GM19239 (cell line): ENCODE data around the gene HAND2.
A peak's percentile ranks its signal among the peaks of the same experiment; 100 is the strongest.

ENCODE experiments used
- DNase-seq: peaks from one replicate; pipeline ENCODE4 v3.0.0; 2011; ENCODE audit warnings: low spot score; ENCODE audit not compliant: insufficient read length
- FAIRE-seq: peaks from 2 replicates; lab custom pipeline; 2011; peaks lifted over from hg19 to GRCh38; lab: Jason Lieb, UNC

The HAND2 gene

DNA sequence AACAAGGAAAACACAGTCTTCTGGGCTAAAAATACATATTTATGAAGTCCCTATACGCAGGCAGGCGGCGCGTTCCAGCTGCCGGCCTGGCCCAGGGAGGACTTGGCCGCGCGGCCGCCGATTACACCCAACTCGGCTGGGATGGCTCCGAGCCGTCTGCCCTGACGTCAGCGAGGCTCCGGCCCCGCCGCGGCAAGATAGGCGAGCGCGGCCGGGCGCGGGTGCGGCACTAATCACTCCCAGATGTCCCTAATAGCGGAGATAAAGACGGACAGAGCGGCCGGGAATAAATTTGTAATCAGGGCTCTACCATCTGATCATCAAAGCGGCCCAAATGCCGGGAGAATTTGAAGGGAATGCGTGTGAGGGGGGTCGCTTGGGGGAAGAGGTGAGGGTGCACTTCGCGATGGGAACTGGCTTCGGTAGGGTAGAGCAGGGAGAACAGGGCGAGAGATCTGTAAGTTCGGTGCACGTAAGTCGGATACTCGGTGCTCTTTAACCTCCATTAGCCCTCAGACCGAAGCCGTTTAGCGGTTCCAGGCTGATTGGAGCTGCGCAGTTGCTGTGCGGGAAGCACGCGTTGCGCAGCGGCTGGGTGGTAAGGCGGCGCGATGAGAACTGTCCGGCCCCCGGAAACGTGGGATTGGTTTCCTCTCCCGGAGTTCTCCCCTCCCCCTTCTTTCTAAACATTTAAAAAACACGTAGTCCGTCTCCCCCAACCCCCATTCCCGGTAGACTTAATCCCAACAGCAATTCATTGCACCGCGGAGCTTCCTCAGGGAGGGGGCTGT is 7.7 kb downstream of the HAND2 start:
- DNase-seq (no peak), FAIRE-seq (no peak)

GRCh38 chr4:173521467-173522159 is 8.4 kb downstream of the HAND2 start:
- no peak for DNase-seq
- no peak for FAIRE-seq

GRCh38 chr4:173520921-173521466 is 9.0 kb downstream of the HAND2 start:
- no peak for DNase-seq
- no peak for FAIRE-seq

- DNase-seq (no peak), FAIRE-seq (no peak)
Measured at GRCh38 chr4:173519111-173520101, 10.6 kb downstream of the HAND2 start.

- DNase-seq (no peak), FAIRE-seq (no peak)
Measured at GRCh38 chr4:173518425-173519102, 11.5 kb downstream of the HAND2 start.

DNA sequence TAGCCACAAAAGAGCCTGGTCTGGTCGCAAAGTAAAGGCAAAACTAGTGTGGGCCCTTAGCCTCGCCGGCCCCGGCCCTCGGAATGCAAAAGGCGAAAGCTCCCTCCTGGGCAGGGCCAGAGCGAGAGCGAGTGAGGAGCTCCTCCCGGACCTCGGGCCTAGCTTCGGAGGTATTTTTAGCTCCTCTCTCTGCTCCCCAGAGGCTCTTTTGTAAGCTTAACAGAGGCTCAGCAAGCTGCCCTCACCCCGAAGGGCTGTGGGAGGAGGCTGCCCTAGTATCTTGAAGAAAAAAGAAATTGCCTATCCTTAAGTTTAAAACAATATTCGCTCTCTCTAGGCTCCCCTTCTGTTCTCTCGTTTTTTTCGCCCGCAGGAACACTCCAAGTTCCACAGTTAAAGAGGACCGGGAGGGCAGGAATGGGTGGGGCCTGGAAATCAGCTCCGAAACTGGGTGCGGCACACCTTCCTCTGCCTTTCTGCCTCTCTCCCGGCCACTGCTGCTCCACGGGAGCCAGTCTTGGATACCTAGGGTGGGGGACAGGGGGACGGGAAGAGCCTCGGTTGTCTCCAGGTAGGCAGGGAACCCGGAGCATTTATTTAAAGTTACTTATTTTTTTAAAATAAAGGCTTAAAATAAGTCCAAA is 12.1 kb downstream of the HAND2 start:
- FAIRE-seq (no peak), DNase-seq (no peak)

DNA sequence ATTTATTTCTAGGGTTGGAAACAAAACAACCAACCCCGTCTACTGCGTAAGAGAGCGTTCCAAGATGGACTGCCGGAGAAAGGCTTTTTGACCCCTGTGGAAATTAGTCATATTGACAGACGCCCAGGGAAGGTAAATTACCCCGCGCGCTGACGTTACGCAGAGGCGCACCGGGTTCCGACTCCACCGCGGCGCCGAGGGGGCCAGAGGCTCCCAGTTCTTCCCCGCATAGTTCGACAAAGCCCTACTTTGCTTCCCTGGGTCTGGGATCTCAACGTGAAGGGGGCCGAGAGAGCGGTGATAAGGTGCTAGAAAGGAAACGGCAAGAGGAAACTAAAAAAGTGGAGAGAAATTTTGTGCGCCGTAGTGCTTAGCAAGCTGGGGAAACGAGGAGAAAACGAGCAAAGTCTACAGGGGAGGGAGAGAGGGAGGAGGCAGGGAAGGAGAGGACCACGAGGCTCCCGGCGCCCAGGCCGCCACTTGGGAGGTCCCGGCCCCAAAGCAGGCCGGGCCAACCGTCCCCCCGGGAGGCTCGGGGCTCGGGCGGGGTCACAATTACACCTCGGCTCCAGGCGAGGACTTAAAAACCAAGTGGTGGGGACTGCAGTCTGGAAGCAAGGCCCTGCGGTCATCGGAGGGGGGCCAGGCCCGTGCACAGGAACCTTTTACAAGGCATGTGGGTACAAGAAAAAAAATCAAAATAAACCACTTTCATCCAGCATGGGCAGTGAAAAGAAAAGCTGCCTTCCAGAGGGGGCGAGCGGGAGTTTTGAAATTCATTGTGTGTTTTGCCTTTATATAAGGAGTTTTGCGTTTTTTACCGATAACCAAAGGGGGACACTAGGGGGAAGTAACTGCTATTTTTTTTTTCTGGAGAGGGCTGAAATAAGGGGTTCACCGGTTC is 13.2 kb downstream of the HAND2 start:
- no peak for DNase-seq
- FAIRE-seq, result no peak

DNA sequence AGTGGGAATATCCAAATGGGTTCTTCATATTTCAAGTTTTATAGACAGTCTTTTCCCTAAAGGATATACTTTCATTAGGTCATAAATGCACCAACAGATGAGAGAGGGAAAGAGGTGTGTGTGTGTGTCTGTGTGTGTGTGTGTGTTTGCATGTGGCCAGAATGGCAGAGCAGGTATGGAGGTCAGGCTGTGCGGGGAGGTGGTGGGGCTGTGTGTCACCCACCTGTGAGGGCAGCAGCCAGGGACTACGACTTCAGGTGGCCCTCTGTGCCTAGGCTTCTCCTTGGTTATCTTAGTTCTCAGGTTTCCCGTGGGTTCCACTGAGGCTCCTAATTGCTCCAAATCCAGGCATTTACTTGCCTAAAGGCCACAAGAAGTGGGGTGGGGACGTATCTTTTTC is 14.6 kb downstream of the HAND2 start:
- DNase-seq, result no peak
- FAIRE-seq, result no peak

DNA sequence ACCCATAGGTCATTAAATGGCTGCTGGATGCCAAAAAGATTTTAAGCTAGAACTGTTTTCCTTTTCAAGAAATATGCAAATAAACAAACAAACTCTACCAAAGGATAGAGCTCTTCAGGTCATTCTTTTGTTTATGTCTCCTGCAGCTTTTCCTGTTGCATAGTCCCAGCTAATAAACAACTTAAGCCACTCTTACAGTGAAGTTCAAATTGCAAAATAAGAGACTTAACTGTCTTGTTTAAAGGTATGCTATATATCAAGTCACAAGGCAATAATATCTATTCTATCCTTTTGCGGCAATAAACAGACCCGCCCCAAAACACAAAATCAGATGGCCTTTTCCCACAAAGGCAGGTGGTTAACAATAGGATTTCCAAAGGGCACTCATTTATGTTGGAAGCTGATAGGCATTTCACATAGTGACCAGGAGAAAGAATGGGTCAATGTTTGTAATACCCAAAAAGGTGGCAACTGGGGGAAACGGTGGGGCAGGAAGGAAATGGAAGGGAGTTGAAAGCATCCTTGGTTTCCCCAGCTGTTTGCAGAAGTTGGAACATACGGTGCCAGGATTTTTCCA is 15.3 kb downstream of the HAND2 start:
- DNase-seq (no peak), FAIRE-seq (no peak)

DNA sequence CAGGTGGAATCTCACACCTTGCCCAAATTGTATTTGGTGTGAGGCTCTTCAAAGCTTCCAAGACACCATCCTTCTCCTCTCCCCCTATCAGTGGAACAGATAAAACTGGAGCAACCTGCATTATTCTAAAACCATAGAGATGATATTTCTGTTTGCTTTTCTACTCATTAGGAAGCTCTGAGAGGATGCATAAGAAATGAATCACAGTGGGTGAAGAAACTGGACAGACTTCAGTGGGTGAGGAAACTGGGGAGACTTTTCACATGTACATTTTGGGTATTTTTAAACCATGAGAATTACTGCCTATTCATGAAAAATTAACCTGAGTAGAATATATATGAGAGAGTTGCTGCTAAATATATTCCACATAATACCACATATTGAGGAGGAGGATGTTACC is 16.4 kb downstream of the HAND2 start:
- no peak for FAIRE-seq

GRCh38 chr4:173511787-173512361 is 18.2 kb downstream of the HAND2 start:
- no peak for DNase-seq
- no peak for FAIRE-seq

More for the DNA sequence above, 16.4 kb downstream of the HAND2 start:
- no peak for DNase-seq

GRCh38 chr4:173509036-173510001 is 20.7 kb downstream of the HAND2 start:
- FAIRE-seq (peak; percentile 79), DNase-seq (no peak)

DNA sequence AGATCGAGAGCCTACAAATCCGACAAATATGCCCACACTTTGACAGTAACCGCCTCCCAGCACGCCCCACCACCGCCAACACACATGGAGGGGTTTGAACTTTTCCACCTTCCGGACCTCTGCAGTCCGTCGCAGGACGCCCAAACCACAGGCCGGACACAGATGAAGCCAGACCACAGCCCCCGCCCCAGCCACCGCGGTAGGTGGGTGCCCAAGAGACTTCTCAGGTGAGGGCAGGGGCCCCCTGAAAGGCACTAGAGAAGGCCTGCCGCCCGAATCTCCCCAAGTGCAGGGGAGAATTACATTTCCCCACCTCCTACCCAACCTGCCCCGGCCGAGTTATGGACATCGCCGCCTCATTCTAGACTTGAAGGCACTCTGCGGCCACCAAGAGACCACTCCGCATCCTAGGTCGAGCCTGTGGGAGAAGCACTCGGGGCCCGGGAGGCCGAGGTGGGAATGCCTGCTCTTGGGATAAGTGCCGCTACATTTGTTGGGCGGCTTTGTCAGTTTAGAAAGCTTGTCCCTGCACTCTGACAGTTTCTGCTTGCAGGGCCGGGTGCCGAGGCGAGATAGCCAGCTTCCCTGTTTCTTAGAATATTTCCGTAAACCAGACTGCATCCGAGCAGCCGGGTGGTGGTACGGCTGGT is 21.5 kb downstream of the HAND2 start:
- FAIRE-seq (no peak), DNase-seq (no peak)

DNA sequence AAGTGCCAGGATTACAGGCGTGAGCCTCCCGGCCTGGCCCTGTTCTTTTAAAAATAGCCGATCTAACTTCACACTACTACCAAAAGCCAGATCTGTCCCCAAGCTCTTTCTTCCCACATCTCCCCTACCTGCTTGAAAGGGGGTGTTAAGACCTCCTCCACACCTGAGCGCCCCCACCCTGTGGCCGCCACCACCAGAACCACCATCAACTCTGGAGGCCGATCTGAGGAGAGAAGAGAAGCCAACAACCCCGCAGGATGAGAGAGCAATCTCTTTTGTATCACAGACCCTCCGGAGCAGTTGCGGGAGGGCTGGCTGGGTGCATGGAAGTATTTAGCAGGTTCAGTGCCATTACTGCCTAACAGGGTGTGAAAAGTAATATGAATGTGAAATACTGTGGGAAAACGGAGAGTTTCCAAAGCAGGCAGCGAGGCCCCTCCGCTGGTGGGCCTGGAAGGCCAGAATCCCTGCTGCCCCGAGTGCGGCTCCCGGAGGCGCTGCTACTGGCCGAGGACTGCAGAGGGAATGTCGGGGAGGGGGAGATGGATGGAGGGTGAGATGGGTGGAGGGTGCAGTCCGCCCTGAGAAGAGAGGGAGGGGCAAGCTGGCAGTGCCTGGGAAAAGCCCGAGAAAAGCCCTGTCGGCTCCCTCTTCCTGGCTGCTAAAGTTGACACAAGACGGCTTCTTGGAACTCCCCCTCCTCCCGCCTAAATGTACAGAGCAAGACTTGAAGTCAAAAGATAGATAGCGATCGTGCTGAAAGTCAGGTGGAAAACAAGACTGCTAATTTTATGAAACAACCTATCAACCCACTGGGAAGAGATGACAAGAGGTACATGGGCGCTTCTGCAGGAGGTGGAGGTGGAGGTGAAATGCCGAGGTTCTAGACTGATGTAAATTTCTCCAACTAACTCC is 22.3 kb downstream of the HAND2 start:
- DNase-seq (no peak), FAIRE-seq (no peak)
